Urinary bladder (tissue), 4 donors: ENCODE data around the gene KLHL30. TPM values are rescaled to one million over a fixed set of nuclear protein-coding genes. Genes with fewer than 3 reads are reported as not detected.

Experiments
- DNase-seq: peaks from one replicate; pipeline ENCODE4 v3.0.0-alpha.2; 2015; ENCODE audit errors: extremely low spot score
- H3K27ac ChIP-seq: one replicate; pipeline ENCODE4 v1.5.1; 2013; ENCODE audit warnings: low read depth, mild to moderate bottlenecking, moderate library complexity
- H3K36me3 ChIP-seq: one replicate; pipeline ENCODE4 v1.6.1; 2013; ENCODE audit warnings: mild to moderate bottlenecking, moderate library complexity; ENCODE audit not compliant: insufficient read depth
- H3K4me1 ChIP-seq: one replicate; pipeline ENCODE4 v1.6.1; 2013; ENCODE audit warnings: mild to moderate bottlenecking, moderate library complexity; ENCODE audit not compliant: insufficient read depth
- H3K4me3 ChIP-seq: one replicate; pipeline ENCODE4 v1.5.1; 2013; ENCODE audit warnings: low read depth, low read length
- WGBS: extraction: QIAGEN DNeasy Blood & Tissue Kit; methylation state at CpG from one replicate; pipeline ENCODE4 v1.1.7; 2013; 5-methylcytosine and 5-hydroxymethylcytosine counted together
- polyA plus RNA-seq: library from polyadenylated mRNA; stranded (reverse); fragments of 200-250 nt; gene quantifications from one replicate; pipeline ENCODE4 v1.2.3, GENCODE V29; 2013
- total RNA-seq: library from RNA; depleted of rRNA; stranded (reverse); fragments of >200 nt; gene quantifications from one replicate; pipeline ENCODE4 v1.2.3, GENCODE V29; 2014
- donor health status: healthy with polysubstance abuse.
- donor health status: healthy.

Gene KLHL30
- total and polyA plus RNA-seq, 2 donors = 0.95 to 1.8 TPM

DNA sequence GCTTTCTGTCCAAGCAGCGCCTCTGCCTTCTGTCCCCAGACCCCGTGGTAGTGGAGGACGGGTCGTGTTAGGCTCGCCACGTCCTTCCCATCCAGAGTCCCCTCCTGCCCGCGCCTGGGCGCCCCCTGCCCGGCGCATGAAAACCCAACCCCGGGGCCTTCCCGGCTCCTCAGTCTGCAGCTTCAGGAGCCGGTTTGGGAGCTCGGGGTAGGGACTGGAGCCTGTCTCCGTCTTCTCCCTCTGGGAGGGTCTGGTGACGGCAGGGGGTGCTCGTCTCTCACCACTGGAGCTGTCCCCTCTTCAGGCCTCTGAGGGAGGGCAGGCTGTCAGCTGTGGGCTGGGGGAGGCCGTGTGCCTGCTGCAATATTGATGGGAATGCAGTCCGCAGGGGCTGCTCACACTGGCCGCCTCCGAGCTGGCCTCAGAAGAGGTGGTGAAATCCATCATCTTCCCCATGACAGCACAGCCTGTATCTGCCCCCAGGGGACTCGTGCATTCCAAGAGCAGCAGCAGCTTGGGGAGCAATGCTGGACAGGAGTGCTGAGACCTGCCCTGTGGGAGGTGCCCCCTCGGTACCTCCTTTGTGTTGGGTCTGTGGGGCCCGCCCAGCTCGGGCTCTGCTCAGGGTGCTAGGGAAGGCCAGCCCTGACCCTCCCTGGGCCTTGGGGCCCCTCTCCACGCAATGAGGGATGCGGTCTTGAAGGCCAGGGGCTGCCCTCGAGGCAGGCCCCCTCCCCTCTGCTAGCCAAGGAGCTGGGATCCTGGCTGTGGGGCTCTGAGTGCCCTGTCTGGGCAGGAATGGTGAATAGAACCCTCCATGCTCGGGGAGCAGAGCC lies 17.8 kb upstream of the KLHL30 start:
- Histone ChIP-seq H3K4me1 (no peaks in the 10 kb centered on the region), H3K27ac (no peak overlapping the region), H3K4me3 (no peak overlapping the region), H3K36me3 (no peaks in the 10 kb centered on the region)
- 37% methylated on average over 30 of the region's 30 CpGs for WGBS
- DNase-seq = no peak

DNA sequence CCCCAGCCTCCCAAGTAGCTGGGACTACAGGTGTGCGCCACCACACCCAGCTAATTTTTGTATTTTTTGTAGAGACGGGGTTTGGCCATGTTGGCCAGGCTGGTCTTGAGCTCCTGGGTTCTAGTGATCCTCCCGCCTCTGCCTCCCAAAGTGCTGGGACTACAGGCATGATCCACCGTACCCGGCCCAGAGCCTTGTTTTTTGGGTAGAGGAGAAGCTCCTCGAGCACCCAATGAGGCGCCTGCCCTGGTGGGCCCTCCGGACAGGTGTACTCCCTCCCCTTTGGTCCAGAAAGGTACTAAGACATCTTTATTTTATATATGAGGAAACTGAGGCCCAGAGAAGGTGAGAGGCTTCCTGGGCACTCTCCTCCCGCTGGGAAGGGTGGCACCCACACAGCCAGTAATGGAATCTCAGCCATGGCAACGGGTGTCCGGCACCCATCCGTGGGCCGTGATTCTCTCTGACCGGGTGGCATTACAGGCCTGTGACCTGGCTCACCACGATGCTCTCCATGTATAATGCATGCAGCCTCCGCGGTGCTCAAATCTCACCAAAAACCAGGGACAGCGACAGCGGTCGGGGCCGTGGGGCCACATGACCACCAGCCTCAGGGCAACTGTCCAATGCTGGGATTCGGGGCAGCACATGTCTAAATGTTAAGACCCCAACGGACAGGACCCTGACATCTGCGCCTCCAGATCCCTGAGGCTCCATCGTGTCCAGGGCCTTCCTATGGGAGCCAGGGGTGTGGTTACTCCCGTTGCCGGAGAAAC lies 16.8 kb upstream of the KLHL30 start:
- H3K36me3 ChIP-seq = no peaks in the 10 kb centered on the region
- no peak overlapping the region for H3K4me3 ChIP-seq
- no peak for DNase-seq
- 90% methylated on average over 27 of the region's 27 CpGs for WGBS
- H3K4me1 ChIP-seq = no peaks in the 10 kb centered on the region
- H3K27ac ChIP-seq = no peak overlapping the region

DNA sequence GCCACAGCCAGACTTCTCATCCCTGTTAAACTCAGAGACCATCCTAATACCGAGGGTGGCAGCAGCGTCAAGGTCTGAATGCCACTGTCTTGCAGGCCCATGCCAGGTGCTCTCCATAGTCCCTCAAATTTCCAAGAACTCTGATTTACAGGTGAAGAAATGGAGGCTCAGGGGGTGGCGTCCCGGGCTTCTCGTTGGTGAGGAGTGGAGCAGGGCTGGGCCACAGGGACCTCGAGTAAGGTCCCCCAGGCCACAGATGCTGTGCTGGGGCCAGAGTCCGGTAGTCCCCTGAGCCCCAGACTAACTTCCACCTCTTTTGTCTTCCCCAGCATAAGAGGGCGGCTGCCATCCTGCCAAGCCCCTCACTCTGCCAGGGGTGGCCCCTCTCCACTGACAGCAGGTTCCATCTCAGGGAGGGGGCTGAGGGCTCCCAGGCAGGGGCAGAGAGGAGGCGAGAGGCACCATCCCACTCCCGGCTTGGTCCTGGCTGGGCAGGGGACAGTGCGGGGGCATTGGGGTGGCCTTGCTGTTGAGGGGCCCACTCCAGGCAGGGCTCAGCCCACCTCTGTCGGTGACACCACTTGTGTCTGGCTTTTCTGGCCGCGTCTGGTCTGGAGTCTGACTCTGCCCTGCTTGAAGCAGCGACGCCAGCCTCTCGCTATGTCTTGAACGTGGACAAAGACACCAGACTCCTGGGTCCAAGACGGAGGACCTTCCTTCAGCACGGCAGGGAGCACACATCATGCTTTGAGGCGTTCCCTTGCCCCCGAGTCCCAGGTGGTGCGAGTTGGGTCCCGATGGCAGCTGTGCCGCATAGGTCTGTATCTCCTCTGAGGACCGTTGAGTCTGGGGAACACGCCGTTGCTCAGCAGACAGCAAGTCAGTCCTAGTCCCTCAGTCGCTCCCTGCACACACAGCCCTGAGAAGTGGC lies 15.9 kb upstream of the KLHL30 start:
- 85% methylated on average over 29 of the region's 29 CpGs for WGBS
- H3K4me3 ChIP-seq = no peak overlapping the region
- H3K36me3 ChIP-seq = no peaks in the 10 kb centered on the region
- DNase-seq = no peak
- no peak overlapping the region for H3K27ac ChIP-seq
- no peaks in the 10 kb centered on the region for H3K4me1 ChIP-seq

DNA sequence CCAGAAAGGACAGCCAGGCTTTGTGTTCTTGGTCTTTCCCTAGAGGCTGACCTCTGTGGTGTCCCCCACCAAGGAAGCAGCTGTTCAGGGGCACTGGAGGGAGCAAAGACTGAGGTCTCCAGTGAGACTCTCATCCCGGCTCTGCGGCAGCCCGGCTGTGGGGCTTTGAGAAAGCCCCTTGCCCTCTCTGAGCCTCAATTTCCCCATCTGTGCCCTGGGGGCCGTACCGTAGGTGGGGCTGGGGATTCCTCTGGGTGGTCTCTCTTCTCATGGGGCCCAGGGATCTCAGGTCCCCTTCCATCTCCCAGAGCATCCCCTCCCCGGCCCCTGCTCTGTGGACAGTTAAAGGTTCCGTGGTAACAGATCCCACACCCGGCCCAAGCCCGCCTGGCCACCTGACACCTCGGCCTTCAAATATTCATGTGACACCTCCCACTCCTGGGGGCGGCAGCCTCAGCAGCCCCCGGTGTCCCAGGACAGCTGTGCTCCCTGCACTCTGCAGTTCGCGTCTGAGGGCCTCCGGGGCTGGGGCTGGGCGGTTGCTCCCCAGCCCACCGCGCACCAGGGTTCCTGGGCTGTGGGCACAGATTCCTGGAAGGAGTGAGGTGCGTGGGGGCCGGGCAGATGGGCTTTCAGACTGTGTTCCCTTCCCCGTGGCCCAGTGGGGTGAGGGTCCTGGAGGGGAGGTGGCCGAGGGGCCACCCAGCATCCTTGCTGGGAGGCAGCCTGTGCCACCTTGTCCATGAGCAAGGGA lies 15.1 kb upstream of the KLHL30 start:
- DNase-seq = no peak
- no peak overlapping the region for H3K27ac ChIP-seq
- no peaks in the 10 kb centered on the region for H3K36me3 ChIP-seq
- H3K4me3 ChIP-seq = no peak overlapping the region
- WGBS = 82% methylated on average over 22 of the region's 22 CpGs
- no peaks in the 10 kb centered on the region for H3K4me1 ChIP-seq

DNA sequence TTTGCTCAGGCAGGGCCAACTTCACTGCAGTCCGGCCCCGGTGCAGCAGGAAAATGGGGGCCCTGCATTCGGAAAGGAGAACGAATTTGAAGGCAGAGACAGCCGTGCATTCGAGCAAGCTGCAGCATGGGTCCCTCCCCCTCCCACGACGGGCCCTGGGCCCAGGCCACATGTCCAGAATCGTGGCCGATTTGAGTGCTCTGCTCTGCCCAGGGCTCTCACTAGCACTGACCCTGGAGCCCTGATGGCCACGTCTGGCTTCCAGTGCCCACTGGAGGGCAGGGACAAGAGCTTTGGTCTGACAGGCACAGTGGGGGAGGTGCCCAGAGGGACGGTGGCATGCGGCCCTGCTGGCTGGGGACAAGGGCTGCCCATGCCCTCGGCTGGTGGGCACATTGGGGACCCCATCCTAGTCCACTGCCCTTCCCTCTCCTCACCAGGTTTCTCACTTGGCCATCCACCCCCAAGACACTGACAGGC lies 14.4 kb upstream of the KLHL30 start:
- Histone ChIP-seq H3K4me1 (no peaks in the 10 kb centered on the region), H3K36me3 (no peaks in the 10 kb centered on the region), H3K4me3 (no peak overlapping the region), H3K27ac (no peak overlapping the region)
- 73% methylated on average over 14 of the region's 14 CpGs for WGBS
- DNase-seq = no peak

DNA sequence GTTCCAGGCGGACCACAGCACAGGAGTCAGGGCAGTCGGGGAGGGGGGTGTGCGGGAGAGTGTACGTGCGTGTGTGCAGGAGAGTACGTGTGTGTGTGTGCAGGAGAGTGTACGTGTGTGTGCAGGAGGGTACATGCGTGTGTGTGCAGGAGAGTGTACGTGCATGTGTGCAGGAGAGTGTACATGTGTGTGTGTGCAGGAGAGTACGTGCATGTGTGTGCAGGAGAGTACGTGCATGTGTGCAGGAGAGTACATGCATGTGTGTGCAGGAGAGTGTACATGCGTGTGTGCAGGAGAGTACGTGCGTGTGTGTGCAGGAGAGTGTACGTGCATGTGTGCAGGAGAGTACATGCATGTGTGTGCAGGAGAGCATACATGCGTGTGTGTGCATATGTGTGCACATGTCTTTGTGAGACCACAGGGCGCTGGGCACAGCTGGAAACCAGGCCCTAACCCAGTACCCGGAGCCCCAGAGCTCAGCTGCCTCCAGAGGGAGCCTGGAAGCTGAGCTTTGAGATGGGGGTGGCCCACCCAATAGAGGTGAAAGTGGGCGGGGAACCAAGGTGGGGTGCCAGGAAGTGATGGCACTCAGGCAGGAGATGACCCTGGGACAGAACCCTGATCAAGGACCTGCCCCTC lies 13.9 kb upstream of the KLHL30 start:
- WGBS = 93% methylated on average over 19 of the region's 19 CpGs
- Histone ChIP-seq H3K4me3 (no peak overlapping the region), H3K4me1 (no peaks in the 10 kb centered on the region), H3K27ac (no peak overlapping the region), H3K36me3 (no peaks in the 10 kb centered on the region)
- DNase-seq = no peak

DNA sequence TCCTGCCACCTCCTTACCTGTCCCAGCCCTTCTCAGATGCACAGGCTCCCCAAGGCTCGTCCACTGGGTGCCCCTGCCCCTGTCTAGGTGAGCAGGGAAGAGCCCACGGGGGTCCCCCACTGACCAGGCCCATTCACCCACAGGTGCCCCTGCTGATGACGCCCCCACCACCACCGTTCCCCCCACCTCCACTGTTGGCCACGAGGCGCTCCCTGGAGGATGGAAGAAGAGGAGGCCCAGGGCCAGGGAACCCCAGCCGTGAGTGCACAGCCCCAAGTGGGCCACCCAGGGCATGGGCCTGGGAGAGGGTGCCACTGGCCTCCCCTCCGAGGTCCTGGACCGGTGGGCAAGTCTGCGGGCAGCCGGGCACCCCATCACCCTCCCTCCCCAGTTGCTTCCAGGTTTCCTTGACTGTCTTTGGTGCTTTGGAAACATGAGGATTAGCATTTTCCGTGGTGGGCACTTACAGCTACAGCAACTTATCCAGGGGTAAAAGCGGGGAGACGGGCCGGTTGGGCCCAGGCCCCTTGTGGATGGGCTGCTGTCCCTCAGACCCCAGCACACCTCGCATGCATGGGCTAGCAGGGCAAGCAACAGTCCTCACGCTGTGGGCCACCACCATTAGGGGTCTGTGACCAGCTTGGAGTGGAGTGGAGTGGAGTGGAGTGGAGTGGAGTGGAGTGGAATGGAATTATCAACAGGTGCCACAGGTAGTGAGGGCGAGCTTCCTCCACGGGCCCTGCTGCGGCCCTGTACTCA lies 13.2 kb upstream of the KLHL30 start:
- 90% methylated on average over 20 of the region's 20 CpGs for WGBS
- no peak for DNase-seq

DNA sequence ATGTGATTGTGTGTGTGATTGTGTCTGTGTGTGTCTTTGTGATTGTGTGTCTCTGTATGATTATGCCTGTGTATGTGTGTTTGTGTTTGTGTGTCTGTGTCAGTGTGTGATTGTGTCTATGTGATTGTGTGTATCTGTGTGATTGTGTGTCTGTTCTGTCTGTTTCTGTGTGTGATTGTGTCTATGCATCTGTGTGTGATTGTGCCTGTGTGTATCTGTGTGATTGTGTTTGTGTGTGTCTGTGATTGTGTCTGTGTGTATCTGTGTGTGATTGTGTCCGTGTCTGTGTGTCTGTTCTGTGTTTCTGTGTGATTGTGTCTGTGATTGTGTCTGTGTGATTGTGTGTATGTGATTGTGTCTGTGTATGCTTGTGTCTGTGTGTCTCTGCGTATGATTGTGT lies 12.1 kb upstream of the KLHL30 start:
- H3K4me1 ChIP-seq = no peaks in the 10 kb centered on the region
- H3K36me3 ChIP-seq = no peaks in the 10 kb centered on the region
- 95% methylated on average over 2 of the region's 2 CpGs for WGBS
- H3K27ac ChIP-seq = no peak overlapping the region
- DNase-seq = no peak
- H3K4me3 ChIP-seq = no peak overlapping the region

More for the DNA sequence above, 13.2 kb upstream of the KLHL30 start:
- H3K4me1 ChIP-seq = no peaks in the 10 kb centered on the region
- H3K4me3 ChIP-seq = no peak overlapping the region
- H3K36me3 ChIP-seq = no peaks in the 10 kb centered on the region
- no peak overlapping the region for H3K27ac ChIP-seq

DNA sequence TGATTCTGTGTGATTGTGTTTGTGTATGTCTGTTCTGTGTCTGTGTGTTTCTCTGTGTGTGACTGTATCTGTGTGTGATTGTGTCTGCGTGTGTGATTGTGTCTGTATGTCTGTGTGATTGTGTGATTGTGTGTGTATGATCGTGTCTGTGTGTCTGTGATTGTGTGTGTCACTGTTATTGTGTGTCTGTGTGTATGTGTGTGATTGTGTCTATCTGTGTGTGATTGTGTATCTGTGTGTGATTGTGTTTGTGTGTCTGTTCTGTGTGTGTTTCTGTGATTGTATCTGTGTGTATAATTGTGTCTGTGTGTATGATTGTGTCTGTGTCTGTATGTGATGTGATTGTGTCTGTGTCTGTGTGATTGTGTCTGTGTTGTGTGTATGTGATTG lies 11.7 kb upstream of the KLHL30 start:
- H3K4me3 ChIP-seq = no peak overlapping the region
- no peak overlapping the region for H3K27ac ChIP-seq
- H3K4me1 ChIP-seq = no peaks in the 10 kb centered on the region
- 89% methylated on average over 2 of the region's 2 CpGs for WGBS
- no peak for DNase-seq
- no peaks in the 10 kb centered on the region for H3K36me3 ChIP-seq

DNA sequence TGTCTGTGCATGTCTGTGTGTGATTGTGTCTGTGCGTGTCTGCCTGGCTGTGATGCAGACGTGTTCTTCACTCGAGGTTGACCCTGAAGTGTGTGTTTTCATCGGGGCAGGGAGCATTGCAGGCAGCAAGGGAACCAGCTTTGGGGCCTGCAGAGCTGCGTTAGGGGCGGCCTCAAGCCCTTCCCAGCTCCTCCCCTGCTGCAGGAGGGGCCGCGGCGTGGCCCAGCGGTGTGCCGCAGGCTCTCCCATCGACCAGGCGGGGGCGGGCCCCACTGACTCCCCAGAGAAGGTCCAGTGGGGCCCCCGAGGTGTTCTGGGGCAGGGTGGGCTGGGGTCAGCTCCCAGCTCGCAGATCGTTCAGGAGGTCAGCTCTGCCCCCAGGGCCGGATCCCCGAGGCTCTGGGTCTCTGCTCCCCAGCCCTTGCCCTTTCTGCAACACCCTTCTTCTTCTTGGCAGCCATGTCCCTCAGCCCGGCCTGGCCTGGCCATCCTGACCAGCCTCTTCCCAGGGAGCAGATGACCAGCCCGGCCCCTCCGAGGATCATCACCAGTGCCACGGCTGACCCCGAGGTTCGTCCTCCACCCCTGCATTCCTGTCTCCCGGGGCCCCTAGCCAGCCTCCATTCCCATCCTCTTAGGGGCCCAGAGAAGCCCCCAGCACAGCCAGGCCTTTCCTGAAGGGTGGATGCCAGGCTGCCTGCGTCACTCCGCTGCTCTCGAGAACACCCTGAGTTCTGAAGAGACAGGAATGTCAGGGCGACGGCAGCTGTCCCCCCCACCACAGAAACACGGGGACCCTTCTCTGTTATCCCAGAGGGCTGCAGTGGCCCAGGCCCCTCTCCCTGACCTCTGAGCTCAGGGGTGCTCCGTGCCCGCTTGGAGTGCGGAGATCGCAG lies 11.1 kb upstream of the KLHL30 start:
- 43% methylated on average over 36 of the region's 36 CpGs for WGBS
- DNase-seq = no peak
- H3K27ac ChIP-seq = no peak overlapping the region
- H3K4me3 ChIP-seq = peak overlapping the region; percentile 8
- H3K36me3 ChIP-seq = no peaks in the 10 kb centered on the region
- H3K4me1 ChIP-seq = no peaks in the 10 kb centered on the region

DNA sequence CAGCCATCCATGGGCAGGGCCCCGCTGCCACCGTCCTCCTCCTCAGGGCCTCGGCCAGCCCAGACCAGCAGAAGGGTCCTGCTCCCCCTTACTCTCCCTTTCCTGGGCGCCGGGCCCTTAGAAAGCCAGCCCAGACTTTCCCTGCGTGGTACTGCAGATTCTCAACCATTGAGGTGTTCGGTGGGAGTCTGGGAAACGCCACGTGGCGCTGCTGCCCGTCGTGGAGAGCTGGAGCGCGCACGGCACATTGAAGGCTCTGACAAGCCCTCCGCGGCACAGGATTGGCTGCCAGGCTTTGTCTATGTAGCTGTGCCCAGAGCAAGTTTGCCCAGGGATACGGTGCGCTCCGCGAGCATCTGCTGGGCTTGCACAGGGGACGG lies 10.4 kb upstream of the KLHL30 start:
- no peak overlapping the region for H3K27ac ChIP-seq
- WGBS = 91% methylated on average over 22 of the region's 22 CpGs
- no peaks in the 10 kb centered on the region for H3K36me3 ChIP-seq
- H3K4me1 ChIP-seq = no peaks in the 10 kb centered on the region
- DNase-seq = no peak
- no peak overlapping the region for H3K4me3 ChIP-seq
